GM19438 (cell line): ENCODE measurements around the gene CUX1.

Experiments
- ATAC-seq: cut with Tn5 transposase; IDR thresholded peaks from one replicate; pipeline ENCODE4 v1.9.1; 2021; ENCODE audit warnings: low read depth; ENCODE audit not compliant: unreplicated experiment

CUX1 gene

GRCh38 chr7:102089175-102090098 is 272.0 kb downstream of the CUX1 start:
- ATAC-seq, result no peak

GRCh38 chr7:102093599-102094315 is 276.3 kb downstream of the CUX1 start:
- ATAC-seq, result no peak

GRCh38 chr7:102094316-102094650 is 276.9 kb downstream of the CUX1 start:
- no peak for ATAC-seq

- ATAC-seq, result no peak
Observed at GRCh38 chr7:102095321-102096011, 278.0 kb downstream of the CUX1 start.

GRCh38 chr7:102096012-102096332 is 278.5 kb downstream of the CUX1 start:
- no peak for ATAC-seq

- no peak for ATAC-seq
Observed at GRCh38 chr7:102096706-102097427, 279.4 kb downstream of the CUX1 start.

GRCh38 chr7:102097601-102098161 is 280.3 kb downstream of the CUX1 start:
- ATAC-seq, result no peak

- ATAC-seq, result no peak
Observed at GRCh38 chr7:102098986-102099385, 281.6 kb downstream of the CUX1 start.

- ATAC-seq, result no peak
Observed at GRCh38 chr7:102099474-102099873, 282.0 kb downstream of the CUX1 start.

GRCh38 chr7:102101111-102101551 is 283.7 kb downstream of the CUX1 start:
- no peak for ATAC-seq

GRCh38 chr7:102101926-102102325 is 284.5 kb downstream of the CUX1 start:
- no peak for ATAC-seq

GRCh38 chr7:102103027-102103372 is 285.6 kb downstream of the CUX1 start:
- no peak for ATAC-seq

GRCh38 chr7:102104245-102104644 is 286.8 kb downstream of the CUX1 start:
- ATAC-seq, result no peak

- ATAC-seq, result no peak
Observed at GRCh38 chr7:102106625-102107024, 289.2 kb downstream of the CUX1 start.

GRCh38 chr7:102107474-102108104 is 290.2 kb downstream of the CUX1 start:
- ATAC-seq, result no peak

GRCh38 chr7:102111061-102112041 is 293.9 kb downstream of the CUX1 start:
- ATAC-seq, result no peak

- ATAC-seq, result no peak
Observed at GRCh38 chr7:102115181-102115580, 297.8 kb downstream of the CUX1 start.

GRCh38 chr7:102115931-102116330 is 298.5 kb downstream of the CUX1 start:
- no peak for ATAC-seq

GRCh38 chr7:102117743-102118142 is 300.3 kb downstream of the CUX1 start:
- ATAC-seq, result no peak
